ENCODE measurements around the gene PPP1R12B. TPM values are rescaled to one million over a fixed set of nuclear protein-coding genes. Genes with fewer than 3 reads are reported as not detected.
"Not testable (repeated sequence)": the region's sequence is repeated elsewhere in the genome, so short reads cannot be mapped to it uniquely, and the experiment has no call there.

PPP1R12B gene
- polyA plus RNA-seq, 12 donors, result 61.9 to 102 (median 85.5) TPM; not detected in 1

- not testable (repeated sequence) for DNase-seq
Measured at GRCh38 chr1:202528096-202528722, 179.7 kb downstream of the PPP1R12B start.

- not testable (repeated sequence) for DNase-seq
Measured at GRCh38 chr1:202530686-202531085, 182.2 kb downstream of the PPP1R12B start.

- no peak for DNase-seq
Measured at GRCh38 chr1:202531472-202531811, 182.9 kb downstream of the PPP1R12B start.

- not testable (repeated sequence) for DNase-seq
Measured at GRCh38 chr1:202531812-202532616, 183.5 kb downstream of the PPP1R12B start.

GRCh38 chr1:202539166-202539574, 190.7 kb downstream of the PPP1R12B start:
- DNase-seq, result peak; percentile 64

GRCh38 chr1:202539583-202539982, 191.1 kb downstream of the PPP1R12B start:
- DNase-seq, result peak; percentile 18

GRCh38 chr1:202540014-202540413, 191.5 kb downstream of the PPP1R12B start:
- DNase-seq, result peak; percentile 16

GRCh38 chr1:202540448-202540847, 191.9 kb downstream of the PPP1R12B start:
- no peak for DNase-seq

- DNase-seq, result not testable (repeated sequence)
Measured at GRCh38 chr1:202540858-202541257, 192.4 kb downstream of the PPP1R12B start.

- DNase-seq, result not testable (repeated sequence)
Measured at GRCh38 chr1:202542415-202542814, 193.9 kb downstream of the PPP1R12B start.

GRCh38 chr1:202543537-202543936, 195.0 kb downstream of the PPP1R12B start:
- DNase-seq, result not testable (repeated sequence)

- DNase-seq, result not testable (repeated sequence)
Measured at GRCh38 chr1:202544766-202545449, 196.4 kb downstream of the PPP1R12B start.

GRCh38 chr1:202545647-202546303, 197.3 kb downstream of the PPP1R12B start:
- not testable (repeated sequence) for DNase-seq

GRCh38 chr1:202546377-202546776, 197.9 kb downstream of the PPP1R12B start:
- DNase-seq, result not testable (repeated sequence)

- not testable (repeated sequence) for DNase-seq
Measured at GRCh38 chr1:202546796-202547195, 198.3 kb downstream of the PPP1R12B start.

- DNase-seq, result no peak
Measured at GRCh38 chr1:202547215-202547614, 198.7 kb downstream of the PPP1R12B start.

GRCh38 chr1:202550088-202550487, 201.6 kb downstream of the PPP1R12B start:
- DNase-seq, result not testable (repeated sequence)

GRCh38 chr1:202551683-202552082, 203.2 kb downstream of the PPP1R12B start:
- no peak for DNase-seq

GRCh38 chr1:202552615-202553014, 204.1 kb downstream of the PPP1R12B start:
- DNase-seq, result not testable (repeated sequence)

- DNase-seq, result not testable (repeated sequence)
Measured at GRCh38 chr1:202553078-202553477, 204.6 kb downstream of the PPP1R12B start.

GRCh38 chr1:202553560-202554038, 205.1 kb downstream of the PPP1R12B start:
- DNase-seq, result no peak

GRCh38 chr1:202554619-202555018, 206.1 kb downstream of the PPP1R12B start:
- not testable (repeated sequence) for DNase-seq

All from muscle of arm (tissue), 12 donors.